Measurements from ENCODE around the gene SULT4A1. TPM values are rescaled to one million over a fixed set of nuclear protein-coding genes. Genes with fewer than 3 reads are reported as not detected.

SULT4A1 gene
- polyA plus RNA-seq, 1 experiment: 0.39 TPM

- no peaks in the 10 kb centered on the region for H3K36me3 ChIP-seq (ENCODE audit: control insufficient read depth, insufficient read depth, low read length)
- ChIA-PET POLR2A (no interaction called here), CTCF (interaction anchor here (1.1 to 1.7 kb wide), 4 partner anchors 12 to 50 kb away, joined by 4 to 10 read pairs (median 5); no protein-coding TSS in a partner anchor)
- peaks cover 13% of the 10 kb centered on the region for H3K27me3 ChIP-seq (ENCODE audit: control insufficient read depth, insufficient read depth, low read length)
- no peak for DNase-seq (ENCODE audit: low read depth)
- no peak overlapping the region for H3K4me3 ChIP-seq (ENCODE audit: low read depth, low read length)
- TF ChIP-seq, protein P1, sequence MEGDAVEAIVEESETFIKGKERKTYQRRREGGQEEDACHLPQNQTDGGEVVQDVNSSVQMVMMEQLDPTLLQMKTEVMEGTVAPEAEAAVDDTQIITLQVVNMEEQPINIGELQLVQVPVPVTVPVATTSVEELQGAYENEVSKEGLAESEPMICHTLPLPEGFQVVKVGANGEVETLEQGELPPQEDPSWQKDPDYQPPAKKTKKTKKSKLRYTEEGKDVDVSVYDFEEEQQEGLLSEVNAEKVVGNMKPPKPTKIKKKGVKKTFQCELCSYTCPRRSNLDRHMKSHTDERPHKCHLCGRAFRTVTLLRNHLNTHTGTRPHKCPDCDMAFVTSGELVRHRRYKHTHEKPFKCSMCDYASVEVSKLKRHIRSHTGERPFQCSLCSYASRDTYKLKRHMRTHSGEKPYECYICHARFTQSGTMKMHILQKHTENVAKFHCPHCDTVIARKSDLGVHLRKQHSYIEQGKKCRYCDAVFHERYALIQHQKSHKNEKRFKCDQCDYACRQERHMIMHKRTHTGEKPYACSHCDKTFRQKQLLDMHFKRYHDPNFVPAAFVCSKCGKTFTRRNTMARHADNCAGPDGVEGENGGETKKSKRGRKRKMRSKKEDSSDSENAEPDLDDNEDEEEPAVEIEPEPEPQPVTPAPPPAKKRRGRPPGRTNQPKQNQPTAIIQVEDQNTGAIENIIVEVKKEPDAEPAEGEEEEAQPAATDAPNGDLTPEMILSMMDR (IDR thresholded peaks at IDR 0.05; ENCODE audit: insufficient read depth, low read depth, low read length): no peak
Measured at GRCh38 chr22:43895986-43896645, 33.8 kb upstream of the SULT4A1 start.

GRCh38 chr22:43894122-43894521 is 31.8 kb upstream of the SULT4A1 start:
- TF ChIP-seq, protein P1 (IDR thresholded peaks at IDR 0.05; ENCODE audit: insufficient read depth, low read depth, low read length): no peak
- ChIA-PET CTCF (interaction anchor here (1.0 to 2.3 kb wide), 2 partner anchors 9 to 11 kb away, joined by 5 to 9 read pairs; no protein-coding TSS in a partner anchor), POLR2A (no interaction called here)
- no peak for DNase-seq (ENCODE audit: low read depth)
- Histone ChIP-seq H3K4me3 (ENCODE audit: low read depth, low read length) (no peak overlapping the region), H3K36me3 (ENCODE audit: control insufficient read depth, insufficient read depth, low read length) (no peaks in the 10 kb centered on the region), H3K27me3 (ENCODE audit: control insufficient read depth, insufficient read depth, low read length) (peaks cover 17% of the 10 kb centered on the region)

- Histone ChIP-seq H3K4me3 (ENCODE audit: low read depth, low read length) (no peak overlapping the region), H3K27me3 (ENCODE audit: control insufficient read depth, insufficient read depth, low read length) (peaks cover 17% of the 10 kb centered on the region), H3K36me3 (ENCODE audit: control insufficient read depth, insufficient read depth, low read length) (no peaks in the 10 kb centered on the region)
- ChIA-PET POLR2A (no interaction called here), CTCF (interaction anchor here (1.0 to 13.0 kb wide), 4 partner anchors 8 to 52 kb away, joined by 3 to 178 read pairs (median 7); no protein-coding TSS in a partner anchor)
- TF ChIP-seq, protein P1 (IDR thresholded peaks at IDR 0.05; ENCODE audit: insufficient read depth, low read depth, low read length): no peak
- DNase-seq (ENCODE audit: low read depth): no peak
Measured at GRCh38 chr22:43893266-43893665, 31.0 kb upstream of the SULT4A1 start.

- POLR2A ChIA-PET: no interaction called here
- H3K27me3 ChIP-seq (ENCODE audit: control insufficient read depth, insufficient read depth, low read length): peaks cover 18% of the 10 kb centered on the region
- CTCF ChIA-PET: interaction anchor here (1.0 to 13.0 kb wide), 4 partner anchors 9 to 53 kb away, joined by 3 to 178 read pairs (median 8); no protein-coding TSS in a partner anchor
- TF ChIP-seq, protein P1 (IDR thresholded peaks at IDR 0.05; ENCODE audit: insufficient read depth, low read depth, low read length): no peak
- no peaks in the 10 kb centered on the region for H3K36me3 ChIP-seq (ENCODE audit: control insufficient read depth, insufficient read depth, low read length)
- no peak overlapping the region for H3K4me3 ChIP-seq (ENCODE audit: low read depth, low read length)
- DNase-seq (ENCODE audit: low read depth): no peak
Measured at GRCh38 chr22:43892183-43892894, 30.0 kb upstream of the SULT4A1 start.

Data from BJ (cell line).